Measurements from ENCODE around the gene TCEA2.

DNA sequence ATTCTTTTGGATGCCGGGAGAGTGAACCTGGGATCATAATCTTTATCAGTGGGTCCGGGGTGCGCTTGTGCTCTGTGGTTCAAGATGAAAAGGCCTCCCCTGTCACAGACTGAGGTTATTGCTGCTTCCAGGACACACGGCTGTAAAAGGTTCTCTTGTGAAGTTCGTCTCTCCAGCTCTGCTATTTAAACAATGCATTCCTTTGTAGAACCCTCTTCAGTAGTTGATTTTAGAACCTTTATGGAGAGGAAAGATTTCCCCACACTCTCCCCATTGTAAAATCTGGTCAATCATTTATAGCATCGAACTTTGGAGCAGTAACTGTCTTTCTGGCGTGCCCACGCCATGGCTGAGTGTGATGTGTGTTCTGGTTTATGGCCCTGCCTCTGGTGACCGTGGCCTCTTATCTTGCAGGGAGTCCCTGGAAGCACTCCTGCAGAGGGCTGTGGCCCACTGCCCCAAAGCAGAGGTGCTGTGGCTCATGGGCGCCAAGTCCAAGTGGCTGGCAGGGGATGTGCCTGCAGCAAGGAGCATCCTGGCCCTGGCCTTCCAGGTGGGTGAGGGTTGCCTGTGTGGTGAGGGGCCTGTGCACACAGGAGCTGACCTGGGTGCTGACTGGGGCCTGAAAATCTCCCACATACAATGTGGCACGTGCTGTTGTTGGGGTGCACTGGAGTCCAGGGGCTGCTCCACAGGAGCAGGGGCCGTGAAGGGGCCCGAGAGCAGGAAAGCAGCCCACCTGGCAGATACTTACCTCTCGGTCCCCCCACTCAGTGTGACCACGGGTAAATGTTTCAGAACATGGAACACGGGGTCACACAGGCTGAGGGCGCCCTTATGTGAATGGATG lies 38.6 kb upstream of the TCEA2 start:
- no peak for TF ChIP-seq GATA2 (IDR thresholded peaks at IDR 0.05; ENCODE audit: low read depth, low read length)
- TF ChIP-seq GATA3 (IDR thresholded peaks at IDR 0.05; ENCODE audit: low read depth, low read length) = no peak
